K562 (cell line): ENCODE results near the gene BOLA1. TPM values are rescaled to one million over a fixed set of nuclear protein-coding genes. Genes with fewer than 3 reads are reported as not detected.
A peak's percentile ranks its signal among the peaks of the same experiment; 100 is the strongest.

Source experiments
- BRD9 ChIP-seq: fragments of 450-650 bp; IDR thresholded peaks from 2 replicates; pipeline ENCODE4 v1.6.1; 2018; ENCODE audit warnings: low read depth; ENCODE audit not compliant: partially characterized antibody
- DNMT1 ChIP-seq: fragments of 450-650 bp; IDR thresholded peaks from 2 replicates; pipeline ENCODE4 v1.6.1; 2016; ENCODE audit warnings: antibody characterized with exemption, mild to moderate bottlenecking
- DPF2 ChIP-seq: fragments of 450-650 bp; IDR thresholded peaks from 2 replicates; pipeline ENCODE4 v1.6.1; 2016
- EGR1 ChIP-seq: fragments of 450-650 bp; conservative IDR thresholded peaks from 2 replicates; pipeline ENCODE4 v1.6.1; 2017; ENCODE audit warnings: mild to moderate bottlenecking
- ETV1 ChIP-seq: fragments of 450-650 bp; conservative IDR thresholded peaks from 2 replicates; pipeline ENCODE4 v1.6.1; 2016; ENCODE audit warnings: missing genetic modification characterization, control low read depth, low read depth, missing compliant biosample characterization
- HIVEP1 ChIP-seq: fragments of 250-450 bp; sonication (Bioruptor Pico); IDR thresholded peaks from 2 replicates; pipeline ENCODE4 v1.4.0; 2020; ENCODE audit warnings: mild to moderate bottlenecking
- KLF1 ChIP-seq: fragments of 450-650 bp; IDR thresholded peaks from 2 replicates; pipeline ENCODE4 v1.6.1; 2016; ENCODE audit warnings: missing genetic modification characterization, missing compliant biosample characterization
- MCM3 ChIP-seq: fragments of 450-650 bp; IDR thresholded peaks from 2 replicates; pipeline ENCODE4 v1.6.1; 2016
- NKRF ChIP-seq: fragments of 450-650 bp; IDR thresholded peaks from 2 replicates; pipeline ENCODE4 v1.6.1; 2016; ENCODE audit warnings: borderline replicate concordance
- PHTF2 ChIP-seq: fragments of 250-450 bp; sonication (Bioruptor Pico); IDR thresholded peaks from 2 replicates; pipeline ENCODE4 v1.5.0; 2021; ENCODE audit warnings: mild to moderate bottlenecking
- PRPF4 ChIP-seq: fragments of 200-400 bp; formaldehyde crosslinking; IDR thresholded peaks from one replicate; pipeline ENCODE4 v1.6.1; 2017; ENCODE audit warnings: low read length, low read depth, mild to moderate bottlenecking; ENCODE audit not compliant: insufficient read depth, poor library complexity, severe bottlenecking
- SMAD3 ChIP-seq: fragments of 450-650 bp; formaldehyde crosslinking; conservative IDR thresholded peaks from 2 replicates; pipeline ENCODE4 v1.4.0; 2020; ENCODE audit warnings: mild to moderate bottlenecking
- SMC3 ChIP-seq: conservative IDR thresholded peaks from 2 replicates; pipeline ENCODE4 v1.6.1; 2011; ENCODE audit warnings: low read depth, low read length, improper control_type of control experiment; ENCODE audit not compliant: insufficient read depth
- SOX6 ChIP-seq: fragments of 450-650 bp; IDR thresholded peaks from 2 replicates; pipeline ENCODE4 v1.6.1; 2014; ENCODE audit warnings: mild to moderate bottlenecking
- TAF9B ChIP-seq: fragments of 450-650 bp; IDR thresholded peaks from 2 replicates; pipeline ENCODE4 v1.6.1; 2018; ENCODE audit warnings: mild to moderate bottlenecking; ENCODE audit not compliant: partially characterized antibody
- TEAD4 ChIP-seq, 2 experiments: sonication (generic) in 1 of 2; formaldehyde crosslinking in 1 of 2; IDR thresholded peaks; 2 replicates each; pipeline versions ENCODE4 v1.6.1 to v1.8.0; 2012 to 2022; ENCODE audit warnings: borderline replicate concordance in 1 of 2, inconsistent platforms in 1 of 2, low read length in 1 of 2, mild to moderate bottlenecking in 1 of 2, missing genetic modification reagents in 1 of 2
- ZNF239 ChIP-seq: fragments of 250-450 bp; sonication (Bioruptor Pico); IDR thresholded peaks from 2 replicates; pipeline ENCODE4 v1.4.0; 2020; ENCODE audit warnings: mild to moderate bottlenecking
- ZNF41 ChIP-seq: fragments of 250-450 bp; sonication (Bioruptor Pico); conservative IDR thresholded peaks from 2 replicates; pipeline ENCODE4 v1.4.0; 2020; ENCODE audit warnings: mild to moderate bottlenecking
- polyA plus RNA-seq, 8 experiments: library from polyadenylated mRNA; depleted of rRNA in 4 of 8; stranded (reverse) in 5 of 8; unstranded in 3 of 8; fragments of >200 nt; fragmentation: Nextera tagmentation in 2 of 8; fragmentation: Illumina TruSeq in 1 of 8; extraction: Ambion mirVana in 2 of 8; extraction: Trizol in 1 of 8; gene quantifications; 2 replicates each; pipeline versions ENCODE4 v1.2.1 to v1.2.3, GENCODE V29; 2011 to 2014; ENCODE audit warnings: inconsistent platforms in 1 of 8, missing spikeins in 1 of 8
- total RNA-seq, 7 experiments: library from RNA; depleted of rRNA in 6 of 7; stranded (reverse); fragments of >200 nt in 6 of 7; fragmentation: Illumina TruSeq in 2 of 7; extraction: Trizol in 2 of 7; gene quantifications; 2 replicates each; pipeline versions ENCODE4 v1.2.1 to v1.2.3, GENCODE V29; 2011 to 2021; ENCODE audit warnings: low replicate concordance in 1 of 7
- TF ChIP-seq, protein P1 (sequence below): sonication (generic); formaldehyde crosslinking; IDR thresholded peaks from 2 replicates; pipeline ENCODE4 v1.8.1; 2023; ENCODE audit warnings: missing genetic modification reagents, mild to moderate bottlenecking, borderline replicate concordance
- TF ChIP-seq, protein P2 (sequence below), 2 experiments: fragments of 200-800 bp in 1 of 2; sonication (Bioruptor generic) in 1 of 2; sonication (generic) in 1 of 2; formaldehyde crosslinking in 1 of 2; IDR thresholded peaks in 1 of 2; conservative IDR thresholded peaks in 1 of 2; 2 replicates each; pipeline versions ENCODE4 v1.5.0 to v1.6.1; 2016 to 2020; ENCODE audit warnings: missing compliant biosample characterization in 1 of 2, missing genetic modification characterization in 1 of 2, missing genetic modification reagents in 1 of 2

BOLA1 gene
- total and polyA plus RNA-seq, 9 of the 15 experiments (the other 6 are each of a cell fraction or from before 2014, with no cell fraction given): 0.18 to 1.2 (median 0.40) TPM; not detected in 2

DNA sequence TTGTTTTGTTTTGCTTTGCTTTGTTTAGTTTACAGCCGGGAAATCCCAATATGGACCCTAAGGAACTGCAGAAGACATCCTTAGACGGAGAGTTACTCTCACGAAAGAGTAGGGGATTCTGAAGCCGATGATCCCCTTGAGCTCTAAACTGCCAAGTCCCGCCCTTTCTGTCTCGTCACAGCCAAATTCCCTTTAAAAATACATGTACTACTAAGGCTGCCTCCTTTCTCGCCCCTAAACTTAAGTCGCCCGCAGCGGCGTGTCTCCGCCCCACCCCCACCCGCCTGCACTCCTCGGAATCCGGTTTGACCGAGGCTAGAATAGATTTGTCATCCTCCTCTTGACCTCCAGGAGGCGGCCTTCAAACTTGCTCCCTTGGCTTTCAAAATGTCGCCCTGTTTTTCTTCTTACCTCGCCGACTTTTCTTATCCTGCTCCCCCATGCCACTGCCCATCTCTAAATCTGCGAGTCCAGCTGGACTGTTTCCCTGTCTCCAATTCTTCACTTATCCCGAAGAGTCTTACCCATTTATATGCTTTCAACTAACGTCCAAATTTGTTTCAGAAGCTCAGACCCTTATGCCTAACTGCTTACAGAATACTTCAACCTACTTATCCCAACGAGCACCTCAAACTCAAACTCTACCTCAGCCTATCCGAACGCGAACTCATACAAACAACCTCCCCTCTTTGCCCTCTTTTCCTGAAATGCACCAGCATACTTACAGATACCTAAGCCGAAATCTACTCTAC is 10.9 kb upstream of the BOLA1 start (continued):
- peak; percentile 44; the same call in 1 of the 2 replicates for TF ChIP-seq SMC3
- peak; percentile 69 for TF ChIP-seq ETV1 (tag)
- 0 out of 2 replicates have a peak, but pooled peaks have one; percentile 40 for TF ChIP-seq NKRF
- peak; percentile 91 for TF ChIP-seq BRD9
- 0 out of 2 replicates have a peak, but pooled peaks have one; percentile 23 for TF ChIP-seq EGR1
- TF ChIP-seq TAF9B: peak; percentile 67
- TF ChIP-seq PHTF2 (CRISPR knock-in tag): no peak
- peak; percentile 66 for TF ChIP-seq TEAD4 (IDR thresholded peaks at IDR 0.05; ENCODE audit: low read length)
- TF ChIP-seq TEAD4 (CRISPR knock-in tag; IDR thresholded peaks at IDR 0.05; ENCODE audit: borderline replicate concordance): no peak
- TF ChIP-seq, protein P1, sequence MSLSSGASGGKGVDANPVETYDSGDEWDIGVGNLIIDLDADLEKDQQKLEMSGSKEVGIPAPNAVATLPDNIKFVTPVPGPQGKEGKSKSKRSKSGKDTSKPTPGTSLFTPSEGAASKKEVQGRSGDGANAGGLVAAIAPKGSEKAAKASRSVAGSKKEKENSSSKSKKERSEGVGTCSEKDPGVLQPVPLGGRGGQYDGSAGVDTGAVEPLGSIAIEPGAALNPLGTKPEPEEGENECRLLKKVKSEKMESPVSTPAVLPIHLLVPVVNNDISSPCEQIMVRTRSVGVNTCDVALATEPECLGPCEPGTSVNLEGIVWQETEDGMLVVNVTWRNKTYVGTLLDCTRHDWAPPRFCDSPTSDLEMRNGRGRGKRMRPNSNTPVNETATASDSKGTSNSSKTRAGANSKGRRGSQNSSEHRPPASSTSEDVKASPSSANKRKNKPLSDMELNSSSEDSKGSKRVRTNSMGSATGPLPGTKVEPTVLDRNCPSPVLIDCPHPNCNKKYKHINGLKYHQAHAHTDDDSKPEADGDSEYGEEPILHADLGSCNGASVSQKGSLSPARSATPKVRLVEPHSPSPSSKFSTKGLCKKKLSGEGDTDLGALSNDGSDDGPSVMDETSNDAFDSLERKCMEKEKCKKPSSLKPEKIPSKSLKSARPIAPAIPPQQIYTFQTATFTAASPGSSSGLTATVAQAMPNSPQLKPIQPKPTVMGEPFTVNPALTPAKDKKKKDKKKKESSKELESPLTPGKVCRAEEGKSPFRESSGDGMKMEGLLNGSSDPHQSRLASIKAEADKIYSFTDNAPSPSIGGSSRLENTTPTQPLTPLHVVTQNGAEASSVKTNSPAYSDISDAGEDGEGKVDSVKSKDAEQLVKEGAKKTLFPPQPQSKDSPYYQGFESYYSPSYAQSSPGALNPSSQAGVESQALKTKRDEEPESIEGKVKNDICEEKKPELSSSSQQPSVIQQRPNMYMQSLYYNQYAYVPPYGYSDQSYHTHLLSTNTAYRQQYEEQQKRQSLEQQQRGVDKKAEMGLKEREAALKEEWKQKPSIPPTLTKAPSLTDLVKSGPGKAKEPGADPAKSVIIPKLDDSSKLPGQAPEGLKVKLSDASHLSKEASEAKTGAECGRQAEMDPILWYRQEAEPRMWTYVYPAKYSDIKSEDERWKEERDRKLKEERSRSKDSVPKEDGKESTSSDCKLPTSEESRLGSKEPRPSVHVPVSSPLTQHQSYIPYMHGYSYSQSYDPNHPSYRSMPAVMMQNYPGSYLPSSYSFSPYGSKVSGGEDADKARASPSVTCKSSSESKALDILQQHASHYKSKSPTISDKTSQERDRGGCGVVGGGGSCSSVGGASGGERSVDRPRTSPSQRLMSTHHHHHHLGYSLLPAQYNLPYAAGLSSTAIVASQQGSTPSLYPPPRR (CRISPR knock-in tag): 0 out of 2 replicates have a peak, but pooled peaks have one; percentile 58
- TF ChIP-seq DNMT1: no peak
- TF ChIP-seq ZNF239 (CRISPR knock-in tag): no peak
- TF ChIP-seq, protein P2, sequence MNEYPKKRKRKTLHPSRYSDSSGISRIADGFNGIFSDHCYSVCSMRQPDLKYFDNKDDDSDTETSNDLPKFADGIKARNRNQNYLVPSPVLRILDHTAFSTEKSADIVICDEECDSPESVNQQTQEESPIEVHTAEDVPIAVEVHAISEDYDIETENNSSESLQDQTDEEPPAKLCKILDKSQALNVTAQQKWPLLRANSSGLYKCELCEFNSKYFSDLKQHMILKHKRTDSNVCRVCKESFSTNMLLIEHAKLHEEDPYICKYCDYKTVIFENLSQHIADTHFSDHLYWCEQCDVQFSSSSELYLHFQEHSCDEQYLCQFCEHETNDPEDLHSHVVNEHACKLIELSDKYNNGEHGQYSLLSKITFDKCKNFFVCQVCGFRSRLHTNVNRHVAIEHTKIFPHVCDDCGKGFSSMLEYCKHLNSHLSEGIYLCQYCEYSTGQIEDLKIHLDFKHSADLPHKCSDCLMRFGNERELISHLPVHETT (CRISPR knock-in tag; conservative IDR thresholded peaks at IDR 0.05 in 1 of 2, IDR thresholded peaks at IDR 0.05 in 1 of 2): peak in 1 of 2 experiments; percentile 88; a peak in 2 of 4 replicates
- TF ChIP-seq HIVEP1 (CRISPR knock-in tag): 0 out of 2 replicates have a peak, but pooled peaks have one; percentile 32
- no peak for TF ChIP-seq ZNF41 (CRISPR knock-in tag)
- peak; percentile 76 for TF ChIP-seq DPF2
- no peak for TF ChIP-seq PRPF4
- 0 out of 2 replicates have a peak, but pooled peaks have one; percentile 59 for TF ChIP-seq SMAD3 (CRISPR knock-in tag)
- TF ChIP-seq SOX6: peak; percentile 47
- TF ChIP-seq MCM3: no peak
- no peak for TF ChIP-seq KLF1
